ENCODE measurements around the gene LRRK1.

LRRK1 gene

GRCh38 chr15:100890850-100891249 lies 28.3 kb upstream of the LRRK1 start:
- in situ Hi-C loops (cut with MboI; ENCODE audit: low sequenced_read_pairs) = loop anchor here (25.0 kb wide), 1 partner anchor 254 kb away; no protein-coding TSS in a partner anchor

DNA sequence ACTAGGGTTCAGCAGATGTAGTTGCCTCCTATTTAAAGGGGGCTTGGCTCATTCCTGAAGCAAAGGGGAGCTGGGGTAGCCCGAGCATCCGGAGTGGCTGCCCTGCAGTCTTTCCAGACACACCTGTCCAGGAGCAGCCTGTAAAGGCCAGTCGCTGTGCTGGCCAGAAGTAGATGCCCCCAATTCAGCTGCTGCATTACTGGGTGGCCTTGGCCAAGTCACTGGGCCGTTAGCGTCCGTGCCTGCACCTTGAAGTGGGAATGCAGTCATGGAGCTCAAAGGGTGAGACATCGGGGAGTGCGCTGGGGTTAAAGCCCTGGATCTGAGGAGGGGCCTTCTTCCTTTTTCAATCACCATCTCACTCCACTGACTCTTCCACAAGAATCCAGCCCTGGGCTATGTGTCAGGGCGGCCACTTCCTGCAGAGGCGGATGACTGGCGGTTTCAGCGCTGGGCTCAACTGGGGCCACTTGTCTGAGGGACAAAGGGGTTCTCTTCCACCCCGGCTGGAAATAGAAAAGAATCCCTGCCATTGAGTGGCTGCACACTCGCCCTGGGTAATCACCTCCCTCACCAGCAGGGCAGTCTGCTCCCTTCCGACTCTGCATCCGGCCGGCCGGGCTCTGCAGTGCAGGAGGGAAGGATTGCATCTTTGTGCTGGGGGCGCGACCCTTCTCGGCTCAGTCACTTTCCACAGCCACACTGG lies 27.7 kb upstream of the LRRK1 start:
- in situ Hi-C loops (cut with MboI; ENCODE audit: low sequenced_read_pairs) = loop anchor here (25.0 kb wide), 1 partner anchor 254 kb away; no protein-coding TSS in a partner anchor

DNA sequence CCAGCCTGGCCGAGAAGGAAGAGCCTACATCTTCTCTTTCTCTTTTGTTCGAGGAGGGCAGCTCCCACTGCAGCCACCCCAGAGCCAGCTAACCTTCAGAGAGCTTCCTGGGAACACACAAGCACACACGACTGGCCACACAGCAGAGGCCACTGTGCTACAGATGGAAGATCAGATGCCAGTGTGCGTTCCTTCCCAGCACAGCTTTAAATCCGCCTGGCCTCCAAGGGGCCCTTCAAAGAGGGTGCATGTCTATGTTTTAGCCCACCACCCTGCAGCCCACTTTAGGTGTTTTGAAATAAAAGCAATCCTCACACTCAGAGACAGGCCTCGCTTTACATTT lies 27.2 kb upstream of the LRRK1 start:
- in situ Hi-C loops (cut with MboI; ENCODE audit: low sequenced_read_pairs) = loop anchor here (25.0 kb wide), 1 partner anchor 255 kb away; no protein-coding TSS in a partner anchor

DNA sequence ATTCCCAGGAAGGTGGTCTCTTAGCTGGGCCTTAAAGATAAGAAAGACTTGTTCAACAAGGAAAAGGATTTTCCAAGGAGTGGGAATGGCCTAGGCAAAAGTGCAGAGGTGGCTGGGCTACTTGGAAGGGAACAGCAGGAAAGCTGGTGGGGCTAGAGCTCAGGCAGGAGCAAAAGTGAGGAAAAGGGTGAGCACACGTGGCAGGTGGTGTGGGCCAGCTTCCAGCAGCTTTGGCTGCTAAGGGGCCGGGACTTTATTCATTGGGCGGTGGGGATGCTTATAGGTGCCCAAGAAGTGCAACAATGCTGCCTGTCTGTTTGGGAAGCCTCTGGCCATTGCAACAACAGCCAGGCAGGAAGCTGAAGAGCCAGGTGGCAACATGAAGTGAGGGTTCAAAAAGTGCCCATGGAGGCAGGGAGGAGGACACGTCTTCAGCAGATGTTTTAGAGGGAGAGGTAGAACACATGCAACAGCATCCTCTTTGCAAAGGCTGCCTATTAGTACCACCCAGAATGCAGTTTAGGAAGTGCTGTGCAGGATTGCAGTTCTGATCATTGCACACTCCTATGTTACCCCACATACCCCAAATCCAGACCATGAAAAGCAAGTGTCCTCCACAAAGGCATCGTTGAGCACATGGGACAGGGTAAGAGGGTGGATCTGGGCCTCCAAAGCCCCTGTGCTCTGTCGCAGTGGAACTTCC lies 25.7 kb upstream of the LRRK1 start:
- in situ Hi-C loops (cut with MboI; ENCODE audit: low sequenced_read_pairs) = loop anchor here (25.0 kb wide), 1 partner anchor 256 kb away; no protein-coding TSS in a partner anchor

DNA sequence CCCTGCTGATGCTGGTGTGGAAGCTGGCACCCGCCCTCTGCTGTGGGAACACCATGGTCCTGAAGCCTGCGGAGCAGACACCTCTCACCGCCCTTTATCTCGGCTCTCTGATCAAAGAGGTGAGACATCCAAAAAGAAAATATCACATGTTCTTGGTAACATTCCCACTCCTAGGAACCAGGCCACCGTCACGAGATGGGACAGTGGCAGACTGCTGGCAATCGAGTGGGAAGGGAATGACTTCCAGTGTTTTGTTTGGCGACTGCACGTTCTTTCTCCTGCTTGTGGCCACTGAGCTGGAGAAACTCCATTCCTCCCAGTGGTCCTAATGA lies 25.2 kb upstream of the LRRK1 start:
- in situ Hi-C loops (cut with MboI; ENCODE audit: low sequenced_read_pairs) = loop anchor here (25.0 kb wide), 1 partner anchor 257 kb away; no protein-coding TSS in a partner anchor

- in situ Hi-C loops (cut with MboI; ENCODE audit: low sequenced_read_pairs) = loop anchor here (25.0 kb wide), 1 partner anchor 258 kb away; no protein-coding TSS in a partner anchor
These were observed 23.4 kb upstream of the LRRK1 start for GRCh38 chr15:100895721-100896120.

GRCh38 chr15:100897221-100898151 lies 21.7 kb upstream of the LRRK1 start:
- in situ Hi-C loops (cut with MboI; ENCODE audit: low sequenced_read_pairs) = loop anchor here (25.0 kb wide), 1 partner anchor 260 kb away; no protein-coding TSS in a partner anchor

DNA sequence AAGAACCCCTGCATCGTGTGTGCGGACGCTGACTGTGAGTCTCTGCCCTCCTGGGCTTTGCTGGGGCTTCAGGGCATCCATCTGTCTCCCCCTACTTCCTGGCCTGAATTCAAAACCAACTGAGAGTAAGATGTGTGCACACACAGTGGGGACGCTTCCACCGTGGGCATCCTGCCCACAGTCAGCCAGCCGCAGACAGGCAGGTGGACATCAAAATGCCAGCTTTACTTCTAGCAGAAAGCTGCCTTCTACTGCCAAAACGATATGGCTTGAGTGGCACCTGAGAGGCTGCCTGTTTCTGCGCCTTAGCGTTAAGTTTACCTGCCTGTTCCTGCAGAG lies 21.0 kb upstream of the LRRK1 start:
- in situ Hi-C loops (cut with MboI; ENCODE audit: low sequenced_read_pairs) = loop anchor here (25.0 kb wide), 1 partner anchor 261 kb away; no protein-coding TSS in a partner anchor

DNA sequence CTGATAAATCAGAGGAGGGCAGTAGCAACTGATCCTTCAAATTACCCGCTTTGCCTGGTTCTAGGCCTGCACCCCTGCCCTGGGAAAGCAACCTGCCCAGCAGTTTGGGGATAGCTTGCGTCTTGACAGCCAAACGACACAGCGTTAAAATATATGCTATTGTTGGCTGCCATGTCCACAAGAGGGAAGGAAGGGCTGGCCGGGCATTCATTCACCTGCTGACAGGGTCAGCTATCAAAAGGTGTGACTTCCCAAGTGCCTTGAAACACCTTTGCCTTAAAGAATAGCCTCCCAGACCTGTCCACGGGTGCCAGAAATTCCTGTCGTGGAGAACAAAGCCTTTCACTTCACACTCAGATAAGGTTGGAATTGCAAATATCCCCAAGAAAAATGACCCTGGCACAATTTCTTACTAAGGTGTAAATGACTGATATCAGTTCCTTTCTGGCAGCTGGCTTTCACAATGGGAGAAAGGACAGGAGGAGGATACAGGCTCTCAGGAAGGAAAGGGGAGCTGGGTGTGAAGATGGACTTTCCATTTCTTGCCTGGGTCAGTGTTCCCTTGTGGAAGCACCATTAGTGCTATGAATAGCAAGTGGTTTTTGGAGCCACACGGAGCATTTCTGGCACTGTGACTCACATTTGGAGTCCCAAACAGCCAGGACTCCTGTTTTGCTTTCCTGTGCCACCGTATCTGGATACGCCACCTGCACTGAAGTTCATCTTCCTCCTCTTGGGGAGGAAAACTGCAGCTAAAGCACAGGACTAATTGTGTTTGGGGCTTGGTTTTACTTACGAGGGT lies 20.3 kb upstream of the LRRK1 start:
- in situ Hi-C loops (cut with MboI; ENCODE audit: low sequenced_read_pairs) = loop anchor here (25.0 kb wide), 1 partner anchor 262 kb away; no protein-coding TSS in a partner anchor

DNA sequence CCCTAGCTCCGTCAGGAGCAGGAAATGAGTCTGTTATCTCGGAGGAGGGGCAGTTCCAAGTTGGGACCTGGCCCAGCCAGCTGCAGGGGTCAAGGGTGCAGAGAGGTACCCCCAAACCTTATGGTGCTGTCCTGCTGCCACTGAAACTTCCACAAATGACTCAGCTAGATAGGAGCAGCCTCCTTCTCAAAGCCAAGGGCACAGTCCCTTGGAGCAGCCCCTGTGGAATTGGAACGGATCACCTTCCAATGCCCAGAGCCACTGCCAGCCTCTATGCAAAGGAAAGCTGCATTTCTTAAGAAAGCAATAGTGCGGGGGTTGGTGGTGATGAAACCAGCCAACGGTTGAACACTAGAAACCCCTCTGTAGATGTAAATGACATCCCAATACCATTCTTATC lies 19.6 kb upstream of the LRRK1 start:
- in situ Hi-C loops (cut with MboI; ENCODE audit: low sequenced_read_pairs) = loop anchor here (25.0 kb wide), 1 partner anchor 262 kb away; no protein-coding TSS in a partner anchor

GRCh38 chr15:100900136-100900794 lies 18.9 kb upstream of the LRRK1 start:
- in situ Hi-C loops (cut with MboI; ENCODE audit: low sequenced_read_pairs) = no loop called here

DNA sequence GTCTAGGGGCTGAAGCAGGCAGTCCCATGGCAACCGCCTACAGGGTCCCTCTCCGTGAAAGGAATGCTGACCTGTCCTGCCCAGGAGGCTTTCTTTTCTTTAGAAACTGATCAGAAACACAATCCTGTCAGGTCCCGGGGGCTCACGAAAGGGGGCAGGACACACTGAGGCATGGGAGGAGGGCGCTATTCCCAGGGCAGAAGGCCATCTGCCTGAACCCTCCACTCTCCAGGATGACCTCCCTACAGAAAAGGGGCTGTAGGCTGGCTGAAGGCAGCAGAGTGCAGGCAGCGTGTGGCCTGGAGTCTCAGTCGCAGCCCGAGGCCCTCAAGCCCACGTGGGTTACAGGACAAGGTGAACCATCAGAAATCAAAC lies 18.4 kb upstream of the LRRK1 start:
- in situ Hi-C loops (cut with MboI; ENCODE audit: low sequenced_read_pairs) = no loop called here

GRCh38 chr15:100901296-100901695 lies 17.9 kb upstream of the LRRK1 start:
- in situ Hi-C loops (cut with MboI; ENCODE audit: low sequenced_read_pairs) = no loop called here

- in situ Hi-C loops (cut with MboI; ENCODE audit: low sequenced_read_pairs) = no loop called here
These were observed 17.3 kb upstream of the LRRK1 start for GRCh38 chr15:100901702-100902435.

DNA sequence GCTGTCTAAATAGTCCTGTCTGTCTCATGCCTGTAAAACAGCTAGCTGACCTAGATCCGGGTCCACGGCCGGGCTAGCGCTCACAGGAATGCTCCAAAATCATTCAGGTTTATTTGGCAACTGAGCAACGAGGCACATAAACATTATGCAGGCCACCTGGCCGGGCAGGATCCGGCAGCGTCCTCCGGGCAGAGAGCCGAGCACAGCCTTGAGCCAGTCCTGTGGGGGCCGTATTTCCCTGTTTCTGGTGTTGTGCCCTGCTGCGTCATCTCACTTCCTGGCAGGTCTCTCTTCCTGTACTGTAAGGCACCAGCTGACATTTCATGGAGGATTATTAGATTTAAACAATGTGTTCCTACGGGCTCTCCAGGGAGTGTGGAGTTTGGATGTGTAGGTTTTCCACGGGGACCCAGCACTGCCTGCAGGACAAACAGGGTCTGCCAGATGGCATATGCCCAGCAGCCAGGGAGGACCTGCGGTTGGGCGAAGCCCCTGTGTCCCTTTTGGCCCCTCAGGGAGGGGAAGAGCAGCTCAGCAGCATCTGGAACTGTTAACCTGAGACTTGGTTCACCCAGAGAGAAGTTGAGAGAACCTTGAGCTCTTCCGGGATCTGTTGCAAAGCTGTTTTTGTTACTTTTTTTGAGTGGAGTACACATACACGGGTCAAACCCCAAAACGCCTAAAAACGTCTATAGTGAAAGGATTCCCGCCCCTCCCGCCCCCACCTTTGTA lies 16.6 kb upstream of the LRRK1 start:
- in situ Hi-C loops (cut with MboI; ENCODE audit: low sequenced_read_pairs) = no loop called here

DNA sequence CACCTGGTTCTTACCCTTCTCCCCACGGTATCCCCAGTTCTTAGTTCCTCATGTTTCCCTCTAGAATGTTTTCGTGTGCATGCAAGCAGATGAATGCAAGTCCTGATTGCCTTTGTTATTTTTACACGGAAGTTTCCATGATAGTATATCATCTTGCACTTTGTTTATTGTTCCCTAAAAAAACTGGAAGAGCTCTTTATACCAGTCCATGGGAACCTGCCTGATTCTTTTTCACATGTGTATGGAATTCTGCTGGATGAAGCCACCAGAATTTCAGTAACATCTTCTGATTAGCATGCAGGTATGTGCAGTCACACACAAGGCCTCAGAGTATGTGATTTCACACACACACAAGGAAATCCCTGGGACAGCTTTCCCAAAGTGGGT lies 16.0 kb upstream of the LRRK1 start:
- in situ Hi-C loops (cut with MboI; ENCODE audit: low sequenced_read_pairs) = no loop called here

- in situ Hi-C loops (cut with MboI; ENCODE audit: low sequenced_read_pairs) = no loop called here
These were observed 13.3 kb upstream of the LRRK1 start for GRCh38 chr15:100905850-100906249.

DNA sequence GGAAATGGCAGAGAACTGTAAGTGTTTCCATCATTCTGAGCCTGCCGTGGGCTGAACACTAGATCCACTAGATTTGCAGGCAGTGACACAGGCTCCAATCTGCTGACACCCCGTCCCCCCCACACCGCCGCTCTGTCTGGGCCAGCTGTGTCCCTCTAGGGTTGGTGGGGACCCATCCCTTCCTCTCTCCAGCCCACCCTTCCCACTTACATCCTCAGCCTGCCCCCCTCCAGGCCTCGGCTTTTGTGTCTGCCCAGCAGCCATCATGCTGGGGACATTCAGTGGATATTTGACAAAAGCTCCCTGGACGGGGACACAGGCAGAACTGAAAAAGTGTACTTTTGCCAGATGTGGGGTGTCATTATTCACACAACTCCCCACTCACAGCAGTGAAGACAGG lies 10.7 kb upstream of the LRRK1 start:
- in situ Hi-C loops (cut with MboI; ENCODE audit: low sequenced_read_pairs) = no loop called here

DNA sequence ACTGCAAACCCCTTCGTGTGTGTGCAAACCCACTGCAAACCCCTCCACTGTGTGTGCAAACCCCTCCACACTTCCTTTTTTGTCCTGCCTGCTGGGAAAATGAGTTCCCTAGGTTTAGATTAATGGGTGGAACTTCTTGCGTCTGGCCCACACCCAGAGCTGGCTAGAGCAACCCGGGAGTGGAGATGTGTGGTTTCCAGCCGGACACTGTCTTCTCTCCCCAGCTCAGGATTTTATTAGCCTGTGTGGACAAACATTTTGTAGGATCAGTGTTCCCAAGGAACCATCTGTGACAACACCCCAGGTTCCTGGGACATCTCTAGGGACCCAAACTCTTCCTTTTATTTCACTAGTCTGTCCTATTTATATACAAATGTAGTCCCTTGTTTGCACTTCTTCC lies 9.6 kb upstream of the LRRK1 start:
- in situ Hi-C loops (cut with MboI; ENCODE audit: low sequenced_read_pairs) = no loop called here

All from hTERT RPE-1 (cell line).